Measurements from ENCODE around the gene NUP93.
"Not testable (repeated sequence)": the region's sequence is repeated elsewhere in the genome, so short reads cannot be mapped to it uniquely, and the experiment has no call there.

NUP93 gene

GRCh38 chr16:56877486-56878182, 147.7 kb downstream of the NUP93 start:
- no peaks in the 10 kb centered on the region for H3K36me3 ChIP-seq (ENCODE audit: control insufficient read depth, insufficient read depth, low read length)
- 93 to 94% methylated on average over 12 of the region's 13 CpGs for WGBS, 2 experiments
- H3K9me3 ChIP-seq (ENCODE audit: control insufficient read depth, low read length) = no peaks in the 10 kb centered on the region
- H3K27me3 ChIP-seq (ENCODE audit: control insufficient read depth, insufficient read depth, low read length, poor library complexity, severe bottlenecking) = no peaks in the 10 kb centered on the region
- no peak overlapping the region for H3K4me3 ChIP-seq (ENCODE audit: insufficient read depth, low read depth, low read length)
- no peaks in the 10 kb centered on the region for H3K4me1 ChIP-seq (ENCODE audit: control insufficient read depth, insufficient read depth, low read length)
- H3K27ac ChIP-seq (ENCODE audit: insufficient read depth, low read depth, low read length, poor library complexity, severe bottlenecking) = no peak overlapping the region

GRCh38 chr16:56878282-56878854, 148.4 kb downstream of the NUP93 start:
- H3K4me3 ChIP-seq (ENCODE audit: insufficient read depth, low read depth, low read length) = no peak overlapping the region
- no peaks in the 10 kb centered on the region for H3K4me1 ChIP-seq (ENCODE audit: control insufficient read depth, insufficient read depth, low read length)
- no peak overlapping the region for H3K27ac ChIP-seq (ENCODE audit: insufficient read depth, low read depth, low read length, poor library complexity, severe bottlenecking)
- no peaks in the 10 kb centered on the region for H3K27me3 ChIP-seq (ENCODE audit: control insufficient read depth, insufficient read depth, low read length, poor library complexity, severe bottlenecking)
- H3K36me3 ChIP-seq (ENCODE audit: control insufficient read depth, insufficient read depth, low read length) = no peaks in the 10 kb centered on the region
- H3K9me3 ChIP-seq (ENCODE audit: control insufficient read depth, low read length) = no peaks in the 10 kb centered on the region
- 92 to 95% methylated on average over 8 of the region's 8 CpGs for WGBS, 2 experiments

- Histone ChIP-seq H3K4me1 (ENCODE audit: control insufficient read depth, insufficient read depth, low read length) (no peaks in the 10 kb centered on the region), H3K36me3 (ENCODE audit: control insufficient read depth, insufficient read depth, low read length) (no peaks in the 10 kb centered on the region), H3K9me3 (ENCODE audit: control insufficient read depth, low read length) (no peaks in the 10 kb centered on the region), H3K4me3 (ENCODE audit: insufficient read depth, low read depth, low read length) (no peak overlapping the region), H3K27me3 (ENCODE audit: control insufficient read depth, insufficient read depth, low read length, poor library complexity, severe bottlenecking) (no peaks in the 10 kb centered on the region), H3K27ac (ENCODE audit: insufficient read depth, low read depth, low read length, poor library complexity, severe bottlenecking) (no peak overlapping the region)
- WGBS, 2 experiments = 92 to 93% methylated on average over 9 of the region's 9 CpGs
Observed at GRCh38 chr16:56879276-56879675, 149.3 kb downstream of the NUP93 start.

- Histone ChIP-seq H3K9me3 (ENCODE audit: control insufficient read depth, low read length) (no peaks in the 10 kb centered on the region), H3K4me1 (ENCODE audit: control insufficient read depth, insufficient read depth, low read length) (no peaks in the 10 kb centered on the region), H3K4me3 (ENCODE audit: insufficient read depth, low read depth, low read length) (no peak overlapping the region), H3K36me3 (ENCODE audit: control insufficient read depth, insufficient read depth, low read length) (no peaks in the 10 kb centered on the region), H3K27me3 (ENCODE audit: control insufficient read depth, insufficient read depth, low read length, poor library complexity, severe bottlenecking) (no peaks in the 10 kb centered on the region), H3K27ac (ENCODE audit: insufficient read depth, low read depth, low read length, poor library complexity, severe bottlenecking) (no peak overlapping the region)
- 92 to 95% methylated on average over 12 of the region's 12 CpGs for WGBS, 2 experiments
Observed at GRCh38 chr16:56880176-56880575, 150.2 kb downstream of the NUP93 start.

- Histone ChIP-seq H3K27ac (ENCODE audit: insufficient read depth, low read depth, low read length, poor library complexity, severe bottlenecking) (no peak overlapping the region), H3K36me3 (ENCODE audit: control insufficient read depth, insufficient read depth, low read length) (no peaks in the 10 kb centered on the region), H3K27me3 (ENCODE audit: control insufficient read depth, insufficient read depth, low read length, poor library complexity, severe bottlenecking) (no peaks in the 10 kb centered on the region), H3K9me3 (ENCODE audit: control insufficient read depth, low read length) (peaks cover 3% of the 10 kb centered on the region), H3K4me1 (ENCODE audit: control insufficient read depth, insufficient read depth, low read length) (no peaks in the 10 kb centered on the region), H3K4me3 (ENCODE audit: insufficient read depth, low read depth, low read length) (no peak overlapping the region)
- 92 to 96% methylated on average over 4 of the region's 4 CpGs for WGBS, 2 experiments
Observed at GRCh38 chr16:56880685-56881084, 150.8 kb downstream of the NUP93 start.

GRCh38 chr16:56882077-56882800, 152.3 kb downstream of the NUP93 start:
- Histone ChIP-seq H3K4me1 (ENCODE audit: control insufficient read depth, insufficient read depth, low read length) (no peaks in the 10 kb centered on the region), H3K27me3 (ENCODE audit: control insufficient read depth, insufficient read depth, low read length, poor library complexity, severe bottlenecking) (no peaks in the 10 kb centered on the region), H3K9me3 (ENCODE audit: control insufficient read depth, low read length) (peaks cover 3% of the 10 kb centered on the region), H3K4me3 (ENCODE audit: insufficient read depth, low read depth, low read length) (no peak overlapping the region), H3K27ac (ENCODE audit: insufficient read depth, low read depth, low read length, poor library complexity, severe bottlenecking) (no peak overlapping the region), H3K36me3 (ENCODE audit: control insufficient read depth, insufficient read depth, low read length) (no peaks in the 10 kb centered on the region)
- 88 to 90% methylated on average over 6 to 7 of the region's 8 CpGs for WGBS, 2 experiments

GRCh38 chr16:56883586-56883985, 153.7 kb downstream of the NUP93 start:
- no peaks in the 10 kb centered on the region for H3K36me3 ChIP-seq (ENCODE audit: control insufficient read depth, insufficient read depth, low read length)
- 91 to 92% methylated on average over 2 of the region's 2 CpGs for WGBS, 2 experiments
- H3K4me3 ChIP-seq (ENCODE audit: insufficient read depth, low read depth, low read length) = no peak overlapping the region
- H3K4me1 ChIP-seq (ENCODE audit: control insufficient read depth, insufficient read depth, low read length) = no peaks in the 10 kb centered on the region
- H3K27ac ChIP-seq (ENCODE audit: insufficient read depth, low read depth, low read length, poor library complexity, severe bottlenecking) = no peak overlapping the region
- H3K27me3 ChIP-seq (ENCODE audit: control insufficient read depth, insufficient read depth, low read length, poor library complexity, severe bottlenecking) = no peaks in the 10 kb centered on the region
- peaks cover 3% of the 10 kb centered on the region for H3K9me3 ChIP-seq (ENCODE audit: control insufficient read depth, low read length)

- Histone ChIP-seq H3K4me1 (ENCODE audit: control insufficient read depth, insufficient read depth, low read length) (no peaks in the 10 kb centered on the region), H3K27ac (ENCODE audit: insufficient read depth, low read depth, low read length, poor library complexity, severe bottlenecking) (no peak overlapping the region), H3K4me3 (ENCODE audit: insufficient read depth, low read depth, low read length) (no peak overlapping the region), H3K27me3 (ENCODE audit: control insufficient read depth, insufficient read depth, low read length, poor library complexity, severe bottlenecking) (no peaks in the 10 kb centered on the region), H3K36me3 (ENCODE audit: control insufficient read depth, insufficient read depth, low read length) (no peaks in the 10 kb centered on the region), H3K9me3 (ENCODE audit: control insufficient read depth, low read length) (peaks cover 3% of the 10 kb centered on the region)
- WGBS, 2 experiments = 92 to 93% methylated on average over 14 of the region's 14 CpGs
Observed at GRCh38 chr16:56884026-56884582, 154.2 kb downstream of the NUP93 start.

GRCh38 chr16:56884929-56885328, 155.0 kb downstream of the NUP93 start:
- H3K9me3 ChIP-seq (ENCODE audit: control insufficient read depth, low read length); H3K4me3 ChIP-seq (ENCODE audit: insufficient read depth, low read depth, low read length); H3K27me3 ChIP-seq (ENCODE audit: control insufficient read depth, insufficient read depth, low read length, poor library complexity, severe bottlenecking); H3K36me3 ChIP-seq (ENCODE audit: control insufficient read depth, insufficient read depth, low read length); H3K4me1 ChIP-seq (ENCODE audit: control insufficient read depth, insufficient read depth, low read length); H3K27ac ChIP-seq (ENCODE audit: insufficient read depth, low read depth, low read length, poor library complexity, severe bottlenecking): not testable (repeated sequence)
- 93 to 94% methylated on average over 13 of the region's 13 CpGs for WGBS, 2 experiments

GRCh38 chr16:56885446-56886162, 155.7 kb downstream of the NUP93 start:
- Histone ChIP-seq H3K36me3 (ENCODE audit: control insufficient read depth, insufficient read depth, low read length) (no peaks in the 10 kb centered on the region), H3K9me3 (ENCODE audit: control insufficient read depth, low read length) (peaks cover 3% of the 10 kb centered on the region), H3K4me1 (ENCODE audit: control insufficient read depth, insufficient read depth, low read length) (no peaks in the 10 kb centered on the region), H3K27me3 (ENCODE audit: control insufficient read depth, insufficient read depth, low read length, poor library complexity, severe bottlenecking) (no peaks in the 10 kb centered on the region), H3K27ac (ENCODE audit: insufficient read depth, low read depth, low read length, poor library complexity, severe bottlenecking) (no peak overlapping the region), H3K4me3 (ENCODE audit: insufficient read depth, low read depth, low read length) (no peak overlapping the region)
- WGBS, 2 experiments = 88 to 90% methylated on average over 9 of the region's 9 CpGs
